Measurements from ENCODE around the gene HOXB6. TPM values are rescaled to one million over a fixed set of nuclear protein-coding genes. Genes with fewer than 3 reads are reported as not detected.

HOXB6 gene
- polyA plus RNA-seq, 2 donors, result 0.29 to 0.31 TPM

DNA sequence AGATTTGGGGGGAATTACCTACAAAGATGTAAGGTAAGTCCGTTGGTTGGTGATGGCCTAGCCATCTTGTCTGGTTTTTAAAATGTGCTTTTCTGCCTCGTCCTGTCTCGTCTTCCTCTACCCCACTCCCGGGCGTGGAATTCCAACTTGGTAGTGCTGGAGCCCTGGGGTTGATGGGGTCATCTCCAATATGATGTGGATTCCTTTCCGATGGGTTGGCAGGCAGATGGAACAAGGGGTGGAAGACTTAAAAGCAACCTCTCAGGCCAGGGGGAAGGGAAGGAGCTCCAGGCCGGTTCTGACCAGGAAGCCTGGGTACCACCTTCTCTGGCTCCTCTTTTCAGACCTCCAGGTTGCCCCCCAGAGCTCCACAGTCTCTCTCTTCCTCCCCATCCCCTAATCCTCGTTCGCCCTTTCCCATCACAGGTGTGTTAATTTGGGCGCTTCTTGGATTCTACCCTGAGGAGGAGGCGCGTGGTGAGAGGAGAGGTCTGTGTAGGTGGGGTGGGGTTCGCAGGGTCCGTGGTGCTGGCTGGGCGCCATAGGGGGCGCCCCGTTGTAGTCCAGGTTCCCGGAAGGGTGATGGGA is 54.8 kb downstream of the HOXB6 start:
- Histone ChIP-seq H3K36me3 (ENCODE audit: control insufficient read depth in 2 of 2, insufficient read depth in 2 of 2, low read length in 1 of 2) (peaks cover 0 to 6% of the 10 kb centered on the region in 2 donors), H3K4me1 (ENCODE audit: control insufficient read depth in 2 of 2, insufficient read depth in 2 of 2, low read length in 1 of 2) (peaks cover 0 to 3% of the 10 kb centered on the region in 2 donors), H3K4me3 (ENCODE audit: low read depth in 1 of 2, low read length in 2 of 2) (peak overlapping the region in 1 of 2 donors; percentile 22), H3K27me3 (ENCODE audit: control insufficient read depth in 1 of 2, insufficient read depth in 2 of 2, low read length in 2 of 2) (no peaks in the 10 kb centered on the region), H3K9me3 (ENCODE audit: control insufficient read depth in 2 of 2, insufficient read depth in 1 of 2, low read depth in 1 of 2, low read length in 1 of 2) (no peaks in the 10 kb centered on the region), H3K27ac (ENCODE audit: low read depth in 2 of 2, low read length in 1 of 2) (peak overlapping the region; percentile 55 to 64)
- WGBS, 2 donors, result 62 to 66% methylated on average over 18 of the region's 18 CpGs

DNA sequence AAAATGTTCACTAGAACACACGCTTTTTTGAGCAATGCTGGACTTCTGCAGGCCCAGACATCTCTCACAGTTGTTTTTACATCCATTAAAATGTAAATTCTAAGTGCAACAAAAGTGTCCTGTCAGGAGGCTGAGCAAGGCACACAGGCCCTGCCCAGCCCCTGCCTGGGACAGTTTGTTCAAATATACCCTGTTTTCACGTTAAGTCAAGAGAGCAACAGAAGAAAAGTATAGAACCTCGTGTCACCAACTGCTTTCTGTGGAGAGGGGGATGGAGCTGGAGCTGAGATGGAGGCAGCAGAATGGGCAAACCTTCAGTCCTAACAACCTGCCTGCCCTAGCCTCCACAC is 55.5 kb downstream of the HOXB6 start:
- Histone ChIP-seq H3K4me3 (ENCODE audit: low read depth in 1 of 2, low read length in 2 of 2) (no peak overlapping the region), H3K36me3 (ENCODE audit: control insufficient read depth in 2 of 2, insufficient read depth in 2 of 2, low read length in 1 of 2) (peaks cover 0 to 6% of the 10 kb centered on the region in 2 donors), H3K4me1 (ENCODE audit: control insufficient read depth in 2 of 2, insufficient read depth in 2 of 2, low read length in 1 of 2) (peaks cover 0 to 3% of the 10 kb centered on the region in 2 donors), H3K27me3 (ENCODE audit: control insufficient read depth in 1 of 2, insufficient read depth in 2 of 2, low read length in 2 of 2) (no peaks in the 10 kb centered on the region), H3K9me3 (ENCODE audit: control insufficient read depth in 2 of 2, insufficient read depth in 1 of 2, low read depth in 1 of 2, low read length in 1 of 2) (no peaks in the 10 kb centered on the region), H3K27ac (ENCODE audit: low read depth in 2 of 2, low read length in 1 of 2) (peak overlapping the region; percentile 20 to 54)
- WGBS, 2 donors, result 43 to 56% methylated on average over 3 of the region's 3 CpGs

GRCh38 chr17:48548523-48549280 is 56.1 kb downstream of the HOXB6 start:
- Histone ChIP-seq H3K9me3 (ENCODE audit: control insufficient read depth in 2 of 2, insufficient read depth in 1 of 2, low read depth in 1 of 2, low read length in 1 of 2) (no peaks in the 10 kb centered on the region), H3K27me3 (ENCODE audit: control insufficient read depth in 1 of 2, insufficient read depth in 2 of 2, low read length in 2 of 2) (no peaks in the 10 kb centered on the region), H3K4me1 (ENCODE audit: control insufficient read depth in 2 of 2, insufficient read depth in 2 of 2, low read length in 1 of 2) (peaks cover 0 to 3% of the 10 kb centered on the region in 2 donors), H3K27ac (ENCODE audit: low read depth in 2 of 2, low read length in 1 of 2) (peak overlapping the region; percentile 85 to 88), H3K36me3 (ENCODE audit: control insufficient read depth in 2 of 2, insufficient read depth in 2 of 2, low read length in 1 of 2) (peaks cover 0 to 6% of the 10 kb centered on the region in 2 donors), H3K4me3 (ENCODE audit: low read depth in 1 of 2, low read length in 2 of 2) (peak overlapping the region in 1 of 2 donors; percentile 17)
- 38 to 52% methylated on average over 6 of the region's 6 CpGs for WGBS, 2 donors

- no peaks in the 10 kb centered on the region for H3K9me3 ChIP-seq (ENCODE audit: control insufficient read depth in 2 of 2, insufficient read depth in 1 of 2, low read depth in 1 of 2, low read length in 1 of 2)
- no peaks in the 10 kb centered on the region for H3K27me3 ChIP-seq (ENCODE audit: control insufficient read depth in 1 of 2, insufficient read depth in 2 of 2, low read length in 2 of 2)
- H3K36me3 ChIP-seq (ENCODE audit: control insufficient read depth in 2 of 2, insufficient read depth in 2 of 2, low read length in 1 of 2), result peaks cover 0 to 6% of the 10 kb centered on the region in 2 donors
- H3K4me1 ChIP-seq (ENCODE audit: control insufficient read depth in 2 of 2, insufficient read depth in 2 of 2, low read length in 1 of 2), result peaks cover 0 to 3% of the 10 kb centered on the region in 2 donors
- peak overlapping the region; percentile 87 to 88 for H3K27ac ChIP-seq (ENCODE audit: low read depth in 2 of 2, low read length in 1 of 2)
- H3K4me3 ChIP-seq (ENCODE audit: low read depth in 1 of 2, low read length in 2 of 2), result peak overlapping the region in 1 of 2 donors; percentile 17
- 32 to 33% methylated on average over 24 of the region's 24 CpGs for WGBS, 2 donors
Measured at GRCh38 chr17:48547808-48548522, 56.8 kb downstream of the HOXB6 start.

- peak overlapping the region; percentile 88 to 90 for H3K27ac ChIP-seq (ENCODE audit: low read depth in 2 of 2, low read length in 1 of 2)
- peaks cover 0 to 2% of the 10 kb centered on the region in 2 donors for H3K4me1 ChIP-seq (ENCODE audit: control insufficient read depth in 2 of 2, insufficient read depth in 2 of 2, low read length in 1 of 2)
- WGBS, 2 donors, result 22 to 37% methylated on average over 10 of the region's 10 CpGs
- H3K36me3 ChIP-seq (ENCODE audit: control insufficient read depth in 2 of 2, insufficient read depth in 2 of 2, low read length in 1 of 2), result peaks cover 0 to 6% of the 10 kb centered on the region in 2 donors
- peak overlapping the region in 1 of 2 donors; percentile 17 for H3K4me3 ChIP-seq (ENCODE audit: low read depth in 1 of 2, low read length in 2 of 2)
- H3K27me3 ChIP-seq (ENCODE audit: control insufficient read depth in 1 of 2, insufficient read depth in 2 of 2, low read length in 2 of 2), result no peaks in the 10 kb centered on the region
- H3K9me3 ChIP-seq (ENCODE audit: control insufficient read depth in 2 of 2, insufficient read depth in 1 of 2, low read depth in 1 of 2, low read length in 1 of 2), result no peaks in the 10 kb centered on the region
Measured at GRCh38 chr17:48546924-48547807, 57.6 kb downstream of the HOXB6 start.

DNA sequence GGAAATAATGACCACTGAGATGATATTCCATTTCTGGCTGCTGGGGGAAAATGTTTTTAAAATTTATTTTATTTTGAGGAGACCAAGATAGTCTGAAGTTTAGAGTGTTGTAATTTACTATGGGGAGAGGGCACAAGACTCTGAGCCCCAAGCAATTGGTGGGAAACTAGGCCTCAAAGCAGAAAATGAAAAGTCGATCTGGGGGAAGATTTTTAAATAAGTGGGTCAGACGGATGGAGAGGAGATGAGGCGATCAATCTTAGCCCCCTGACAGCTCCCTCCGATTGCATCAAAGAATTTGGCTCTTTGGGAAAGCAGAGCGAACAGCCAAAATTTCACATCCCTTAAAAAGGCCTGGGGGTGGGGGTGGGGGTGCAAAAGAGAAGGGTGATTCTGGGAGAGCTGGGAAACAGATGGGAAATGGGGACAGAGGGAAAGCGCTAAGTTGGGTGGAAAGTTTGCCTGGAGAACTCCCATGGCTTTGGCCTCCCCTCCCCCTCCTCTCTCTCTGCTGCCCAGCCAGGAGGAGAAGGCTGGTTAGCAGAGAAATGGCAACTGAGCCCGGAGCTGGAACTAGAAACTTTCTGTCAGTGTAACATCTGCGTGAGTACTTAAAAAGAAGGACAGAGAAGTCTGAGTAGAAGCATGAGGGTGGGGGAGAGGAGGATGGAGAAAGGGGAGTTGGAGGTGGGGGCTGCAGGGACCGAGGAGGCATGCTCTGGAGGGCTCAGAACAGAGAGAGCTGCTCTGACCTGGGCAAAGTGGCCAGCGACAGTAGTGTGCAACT is 58.5 kb downstream of the HOXB6 start:
- Histone ChIP-seq H3K36me3 (ENCODE audit: control insufficient read depth in 2 of 2, insufficient read depth in 2 of 2, low read length in 1 of 2) (peaks cover 0 to 6% of the 10 kb centered on the region in 2 donors), H3K4me3 (ENCODE audit: low read depth in 1 of 2, low read length in 2 of 2) (peak overlapping the region in 1 of 2 donors; percentile 17), H3K9me3 (ENCODE audit: control insufficient read depth in 2 of 2, insufficient read depth in 1 of 2, low read depth in 1 of 2, low read length in 1 of 2) (no peaks in the 10 kb centered on the region), H3K4me1 (ENCODE audit: control insufficient read depth in 2 of 2, insufficient read depth in 2 of 2, low read length in 1 of 2) (no peaks in the 10 kb centered on the region), H3K27ac (ENCODE audit: low read depth in 2 of 2, low read length in 1 of 2) (peak overlapping the region; percentile 88 to 90), H3K27me3 (ENCODE audit: control insufficient read depth in 1 of 2, insufficient read depth in 2 of 2, low read length in 2 of 2) (no peaks in the 10 kb centered on the region)
- 31 to 38% methylated on average over 10 of the region's 10 CpGs for WGBS, 2 donors

Other genes starting within 250 kb of the HOXB6 start
- 1 to 10 TPM; 1.1 to 2.6 TPM for gene SKAP1, start 174.8 kb downstream of the HOXB6 start, polyA plus RNA-seq
- gene HOXB1, start 74.0 kb downstream of the HOXB6 start, polyA plus RNA-seq, result 1 to 10 TPM in 1 of 2 donors, under 1 TPM in 1; 0.29 to 1.0 TPM
- gene HOXB2, start 59.9 kb downstream of the HOXB6 start, polyA plus RNA-seq, result 10 to 100 TPM; 11.3 to 18.9 TPM
- gene HOXB4, start 26.6 kb downstream of the HOXB6 start, polyA plus RNA-seq, result 1 to 10 TPM; 1.8 to 4.2 TPM
- 10 to 100 TPM in 1 of 2 donors, 1 to 10 TPM in 1; 6.3 to 12.7 TPM for gene HOXB3, start 14.7 kb downstream of the HOXB6 start, polyA plus RNA-seq
- gene HOXB5, start 11.2 kb downstream of the HOXB6 start, polyA plus RNA-seq, result under 1 TPM; 0.09 to 0.10 TPM
- gene HOXB7, start 6.0 kb upstream of the HOXB6 start, polyA plus RNA-seq, result under 1 TPM; 0.27 to 0.39 TPM
- gene HOXB8, start 10.3 kb upstream of the HOXB6 start, polyA plus RNA-seq, result not detected
- under 1 TPM in 1 of 2 donors, not detected in 1; 0.02 TPM for gene HOXB9, start 21.4 kb upstream of the HOXB6 start, polyA plus RNA-seq
- gene PRAC1, start 117.5 kb upstream of the HOXB6 start, polyA plus RNA-seq, result under 1 TPM in 1 of 2 donors, not detected in 1; 0.63 TPM
- under 1 TPM in 1 of 2 donors, not detected in 1; 0.41 TPM for gene PRAC2, start 118.2 kb upstream of the HOXB6 start, polyA plus RNA-seq
- under 1 TPM; 0.01 to 0.04 TPM for gene HOXB13, start 123.8 kb upstream of the HOXB6 start, polyA plus RNA-seq
- gene TTLL6, start 212.2 kb upstream of the HOXB6 start, polyA plus RNA-seq, result under 1 TPM; 0.02 to 0.05 TPM
- 10 to 100 TPM; 38.8 to 57.5 TPM for gene CALCOCO2, start 226.0 kb upstream of the HOXB6 start, polyA plus RNA-seq

Measured in esophagus (tissue), 2 donors.